Measurements from ENCODE around the gene NUDT1. TPM values are rescaled to one million over a fixed set of nuclear protein-coding genes. Genes with fewer than 3 reads are reported as not detected.

The NUDT1 gene
- total RNA-seq, 1 donor from 2014 or later = 74.9 TPM

DNA sequence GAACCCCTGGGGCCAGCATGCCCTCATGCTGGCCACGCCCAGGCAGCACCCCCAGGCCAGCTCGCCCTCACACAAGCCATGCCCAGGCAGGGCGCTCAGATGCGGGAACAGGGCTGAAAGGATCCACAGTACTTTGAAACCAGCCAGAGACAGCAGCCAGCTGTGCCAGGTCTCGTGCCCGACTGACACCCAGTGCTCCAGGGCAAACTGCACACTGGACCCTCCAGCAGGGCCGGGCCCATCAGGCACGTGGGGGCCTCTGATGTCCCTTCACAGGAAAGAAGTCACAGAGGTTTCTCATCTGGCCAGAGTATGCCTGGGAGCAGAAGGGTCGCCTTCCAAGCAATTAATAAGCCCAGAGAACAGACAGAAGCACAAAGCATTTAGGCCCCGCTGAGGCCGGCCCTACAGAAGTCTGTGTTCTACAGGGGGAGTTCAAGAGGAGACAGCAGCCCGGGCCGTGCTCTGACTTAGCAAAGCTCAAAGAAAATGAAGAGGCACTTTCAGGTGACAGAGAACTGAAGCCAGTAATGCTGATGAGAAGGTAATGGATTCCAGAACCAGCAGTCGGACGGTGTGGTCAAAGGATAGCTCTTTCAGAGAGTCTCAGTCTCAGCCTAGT, 30.7 kb upstream of the NUDT1 start:
- intact Hi-C loops (cut with micrococcal nuclease) = no loop called here
- Mint-ChIP-seq H3K27ac (no peak overlapping the region), H3K27me3 (ENCODE audit: insufficient read depth) (no peaks in the 10 kb centered on the region)

DNA sequence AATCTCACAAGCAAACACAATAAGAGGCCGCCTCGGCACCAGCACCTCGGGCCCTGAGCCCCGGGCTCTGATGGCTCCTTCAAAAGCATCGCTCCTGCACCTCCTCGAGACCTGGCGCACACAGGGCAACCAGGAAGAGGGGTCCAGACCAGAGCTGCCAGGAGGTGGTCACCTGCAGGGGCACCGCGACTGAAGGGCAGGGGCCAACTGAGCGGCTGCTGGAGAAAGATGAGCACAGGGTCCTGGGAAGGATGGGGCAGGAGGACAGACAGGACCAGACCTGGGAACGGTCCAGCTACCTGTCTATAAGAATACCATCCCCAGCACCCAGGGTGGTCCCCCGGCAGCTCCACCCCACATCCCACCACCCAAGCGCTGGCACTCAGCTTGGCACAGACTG, 30.1 kb upstream of the NUDT1 start:
- Mint-ChIP-seq H3K27ac (no peak overlapping the region), H3K27me3 (ENCODE audit: insufficient read depth) (no peaks in the 10 kb centered on the region), H3K4me1 (ENCODE audit: low read depth) (no peaks in the 10 kb centered on the region), H3K9me3 (no peaks in the 10 kb centered on the region), H3K4me3 (no peak overlapping the region), H3K36me3 (ENCODE audit: low read depth) (peaks cover 26% of the 10 kb centered on the region)
- intact Hi-C loops (cut with micrococcal nuclease) = no loop called here
- DNase-seq (ENCODE audit: low spot score) = no peak

More for the DNA sequence above, 30.7 kb upstream of the NUDT1 start:
- no peak for DNase-seq (ENCODE audit: low spot score)
- no peaks in the 10 kb centered on the region for H3K9me3 Mint-ChIP-seq
- no peak overlapping the region for H3K4me3 Mint-ChIP-seq
- peaks cover 25% of the 10 kb centered on the region for H3K36me3 Mint-ChIP-seq (ENCODE audit: low read depth)
- H3K4me1 Mint-ChIP-seq (ENCODE audit: low read depth) = no peaks in the 10 kb centered on the region

DNA sequence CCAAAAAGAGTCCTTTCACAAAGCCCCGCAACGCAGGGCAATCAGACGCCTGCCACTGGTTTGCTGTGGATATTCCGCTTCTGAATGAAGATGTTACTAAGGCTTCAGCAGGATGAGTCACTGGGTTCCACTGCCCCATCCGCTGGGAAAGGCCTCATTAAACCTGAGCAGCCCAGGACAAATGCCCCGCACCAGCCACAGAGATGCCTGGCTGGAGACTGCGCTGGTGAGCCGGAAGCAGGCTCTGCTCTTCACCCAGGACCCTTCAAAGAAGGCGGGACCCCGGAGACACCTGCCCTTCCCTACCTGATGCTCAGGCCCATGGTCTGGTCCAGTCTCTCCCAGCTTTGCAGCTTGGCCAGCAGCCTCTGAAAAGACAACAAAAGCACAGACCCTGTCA, 29.1 kb upstream of the NUDT1 start:
- no peaks in the 10 kb centered on the region for H3K4me1 Mint-ChIP-seq (ENCODE audit: low read depth)
- no peak overlapping the region for H3K27ac Mint-ChIP-seq
- DNase-seq (ENCODE audit: low spot score) = no peak
- no peaks in the 10 kb centered on the region for H3K27me3 Mint-ChIP-seq (ENCODE audit: insufficient read depth)
- H3K36me3 Mint-ChIP-seq (ENCODE audit: low read depth) = peaks cover 27% of the 10 kb centered on the region
- intact Hi-C loops (cut with micrococcal nuclease) = no loop called here
- no peaks in the 10 kb centered on the region for H3K9me3 Mint-ChIP-seq
- H3K4me3 Mint-ChIP-seq = no peak overlapping the region

DNA sequence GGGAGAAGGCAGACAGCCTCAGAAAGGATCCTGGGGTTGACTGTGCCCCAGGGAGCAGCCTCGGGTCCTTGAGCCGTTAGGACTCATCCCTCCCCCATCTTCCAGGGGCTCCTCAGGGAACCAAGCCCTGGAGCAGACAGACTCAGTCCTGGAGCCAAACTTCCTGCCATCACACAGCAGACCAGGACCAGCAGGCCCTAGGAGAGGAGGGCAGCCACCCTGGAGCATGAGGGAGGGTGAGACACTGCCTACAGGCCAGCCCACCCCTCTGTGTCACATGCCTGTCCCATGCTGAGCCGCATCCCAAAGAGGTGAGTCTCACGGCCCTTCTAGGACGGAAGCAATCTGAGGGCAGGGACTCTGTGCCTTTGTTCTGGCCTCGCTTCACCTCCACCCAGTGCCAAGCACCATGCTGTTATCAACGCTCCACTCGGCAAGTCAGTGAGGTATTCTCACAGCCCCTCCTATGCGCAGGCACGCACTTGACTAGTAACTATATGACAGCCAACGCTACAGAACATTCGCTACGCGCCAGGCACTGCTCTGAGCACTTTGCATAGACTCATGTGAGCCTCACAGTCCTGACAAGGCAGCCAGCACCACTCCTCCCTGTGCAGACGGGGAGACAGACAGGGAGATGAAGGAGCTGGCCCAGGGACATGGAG, 28.3 kb upstream of the NUDT1 start:
- H3K4me3 Mint-ChIP-seq = no peak overlapping the region
- H3K9me3 Mint-ChIP-seq = no peaks in the 10 kb centered on the region
- no peaks in the 10 kb centered on the region for H3K27me3 Mint-ChIP-seq (ENCODE audit: insufficient read depth)
- peaks cover 28% of the 10 kb centered on the region for H3K36me3 Mint-ChIP-seq (ENCODE audit: low read depth)
- DNase-seq (ENCODE audit: low spot score) = no peak
- H3K27ac Mint-ChIP-seq = no peak overlapping the region
- intact Hi-C loops (cut with micrococcal nuclease) = no loop called here
- H3K4me1 Mint-ChIP-seq (ENCODE audit: low read depth) = no peaks in the 10 kb centered on the region

DNA sequence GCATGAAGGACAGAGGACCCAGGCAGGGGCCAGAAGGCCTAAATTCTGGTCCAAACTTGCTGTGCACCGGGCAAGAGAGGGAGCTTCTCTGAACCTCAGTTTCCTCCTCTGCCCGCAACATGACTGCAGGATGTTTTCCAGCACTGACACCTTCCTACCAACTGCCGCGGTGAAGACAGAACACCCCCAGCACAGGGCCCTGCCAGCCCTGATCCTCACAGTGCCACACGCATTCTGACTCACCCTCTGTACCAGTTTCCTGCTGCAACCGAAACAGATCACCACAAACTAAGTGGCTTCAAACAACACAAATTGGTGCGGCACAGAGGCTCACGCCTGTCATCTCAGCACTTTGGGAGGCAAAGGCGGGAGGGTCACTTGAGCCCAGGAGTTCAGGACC, 27.4 kb upstream of the NUDT1 start:
- DNase-seq (ENCODE audit: low spot score) = no peak
- H3K27ac Mint-ChIP-seq = no peak overlapping the region
- H3K4me1 Mint-ChIP-seq (ENCODE audit: low read depth) = no peaks in the 10 kb centered on the region
- peaks cover 27% of the 10 kb centered on the region for H3K36me3 Mint-ChIP-seq (ENCODE audit: low read depth)
- no peak overlapping the region for H3K4me3 Mint-ChIP-seq
- H3K27me3 Mint-ChIP-seq (ENCODE audit: insufficient read depth) = no peaks in the 10 kb centered on the region
- no peaks in the 10 kb centered on the region for H3K9me3 Mint-ChIP-seq
- intact Hi-C loops (cut with micrococcal nuclease) = no loop called here

DNA sequence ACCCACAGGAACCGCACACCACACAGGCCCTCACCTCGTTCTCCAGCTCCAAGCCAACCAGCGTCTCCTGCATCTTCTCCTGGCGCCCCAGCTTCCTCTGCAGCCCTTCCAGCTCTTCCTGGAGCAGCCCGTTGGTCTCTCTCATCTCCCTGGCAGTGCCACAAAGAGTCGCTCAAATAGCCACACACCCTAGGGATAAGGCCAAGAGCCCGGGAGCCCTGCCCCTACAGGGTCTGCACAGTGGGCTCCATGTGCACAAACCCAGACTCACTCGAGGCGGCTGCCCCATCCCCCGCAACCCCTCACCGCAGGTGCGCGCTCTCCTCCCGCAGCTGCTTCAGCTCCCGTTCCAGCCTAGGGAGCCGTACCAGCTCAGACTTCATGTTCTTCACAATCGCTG, 26.2 kb upstream of the NUDT1 start:
- no peak for DNase-seq (ENCODE audit: low spot score)
- no peak overlapping the region for H3K4me3 Mint-ChIP-seq
- H3K27me3 Mint-ChIP-seq (ENCODE audit: insufficient read depth) = no peaks in the 10 kb centered on the region
- H3K36me3 Mint-ChIP-seq (ENCODE audit: low read depth) = peaks cover 27% of the 10 kb centered on the region
- intact Hi-C loops (cut with micrococcal nuclease) = no loop called here
- no peak overlapping the region for H3K27ac Mint-ChIP-seq
- H3K9me3 Mint-ChIP-seq = no peaks in the 10 kb centered on the region
- no peaks in the 10 kb centered on the region for H3K4me1 Mint-ChIP-seq (ENCODE audit: low read depth)

DNA sequence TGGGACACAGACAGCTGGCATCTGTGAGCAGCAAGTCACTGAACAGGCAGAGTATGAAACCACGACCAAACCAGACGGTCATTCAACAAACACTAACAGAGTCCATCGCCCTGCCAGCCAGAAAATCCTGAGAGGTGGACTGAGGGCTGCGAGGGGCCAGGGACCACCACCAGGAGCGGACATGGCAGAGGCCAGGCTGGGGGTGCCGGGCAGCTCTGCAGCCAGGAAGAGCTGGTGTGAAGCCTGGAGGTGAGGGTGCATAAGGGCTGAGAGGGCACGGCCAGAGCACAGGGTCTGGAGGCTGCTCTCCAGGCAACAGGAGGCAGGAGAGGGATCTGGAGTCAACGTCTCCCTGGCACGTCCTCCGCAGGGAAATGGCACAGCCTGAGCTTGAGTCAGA, 24.8 kb upstream of the NUDT1 start:
- peaks cover 30% of the 10 kb centered on the region for H3K36me3 Mint-ChIP-seq (ENCODE audit: low read depth)
- no peaks in the 10 kb centered on the region for H3K27me3 Mint-ChIP-seq (ENCODE audit: insufficient read depth)

DNA sequence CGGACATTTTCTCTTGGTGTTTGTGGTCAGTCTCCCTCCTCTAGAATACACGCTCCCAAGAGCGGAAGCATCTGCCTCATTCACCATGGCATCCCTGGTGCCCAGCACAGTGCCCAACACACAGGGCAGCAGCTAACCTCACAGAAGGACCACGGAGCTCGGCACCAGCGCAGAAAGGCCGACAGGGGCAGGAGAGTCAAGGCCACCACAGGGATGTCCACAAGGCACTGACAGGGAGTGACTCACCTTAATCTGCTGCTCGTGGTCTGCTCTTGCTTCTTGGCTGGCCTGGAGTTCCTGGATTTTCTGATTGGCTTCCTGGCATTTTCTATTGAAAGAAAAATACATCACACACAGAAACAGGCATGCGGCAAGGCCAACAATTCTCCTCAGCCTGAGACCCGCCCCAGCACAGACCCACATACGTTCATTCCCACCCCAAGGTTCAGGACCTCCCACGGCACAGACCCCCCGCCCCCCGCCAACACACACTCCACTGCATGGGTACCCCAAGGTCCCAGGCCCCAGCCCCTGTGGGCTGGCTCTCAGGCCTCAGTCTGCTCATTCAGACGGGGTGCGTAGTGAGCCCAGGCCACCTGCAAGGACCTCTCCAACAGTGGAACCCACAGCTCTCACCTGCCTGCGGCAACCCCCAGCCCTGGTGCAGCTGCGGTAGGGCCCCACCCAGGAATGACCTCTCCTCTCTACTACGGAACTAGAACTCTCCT, 24.1 kb upstream of the NUDT1 start:
- Mint-ChIP-seq H3K9me3 (no peaks in the 10 kb centered on the region), H3K27me3 (ENCODE audit: insufficient read depth) (no peaks in the 10 kb centered on the region), H3K36me3 (ENCODE audit: low read depth) (peaks cover 24% of the 10 kb centered on the region), H3K4me1 (ENCODE audit: low read depth) (no peaks in the 10 kb centered on the region), H3K27ac (no peak overlapping the region), H3K4me3 (no peak overlapping the region)
- no peak for DNase-seq (ENCODE audit: low spot score)
- intact Hi-C loops (cut with micrococcal nuclease) = no loop called here

More for the DNA sequence above, 24.8 kb upstream of the NUDT1 start:
- intact Hi-C loops (cut with micrococcal nuclease) = no loop called here
- H3K27ac Mint-ChIP-seq = no peak overlapping the region
- no peak overlapping the region for H3K4me3 Mint-ChIP-seq
- no peaks in the 10 kb centered on the region for H3K4me1 Mint-ChIP-seq (ENCODE audit: low read depth)
- DNase-seq (ENCODE audit: low spot score) = no peak
- H3K9me3 Mint-ChIP-seq = no peaks in the 10 kb centered on the region

DNA sequence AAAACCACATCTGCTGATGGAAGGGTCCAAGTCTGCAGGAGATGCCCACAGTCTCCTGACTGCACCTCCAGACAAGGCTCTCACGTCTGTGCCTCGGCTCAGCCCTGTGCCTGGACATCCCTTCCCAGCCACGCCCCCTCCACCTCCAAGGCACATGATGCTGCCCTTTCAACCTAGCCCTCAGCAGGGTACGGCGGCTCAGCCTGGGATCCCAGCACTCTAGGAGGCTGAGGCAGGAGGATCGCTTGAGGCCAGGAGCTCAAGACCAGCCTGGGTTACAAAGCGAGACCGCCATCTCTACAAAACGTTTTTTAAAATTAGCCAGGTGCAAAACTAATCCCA, 23.6 kb upstream of the NUDT1 start:
- peaks cover 24% of the 10 kb centered on the region for H3K36me3 Mint-ChIP-seq (ENCODE audit: low read depth)

DNA sequence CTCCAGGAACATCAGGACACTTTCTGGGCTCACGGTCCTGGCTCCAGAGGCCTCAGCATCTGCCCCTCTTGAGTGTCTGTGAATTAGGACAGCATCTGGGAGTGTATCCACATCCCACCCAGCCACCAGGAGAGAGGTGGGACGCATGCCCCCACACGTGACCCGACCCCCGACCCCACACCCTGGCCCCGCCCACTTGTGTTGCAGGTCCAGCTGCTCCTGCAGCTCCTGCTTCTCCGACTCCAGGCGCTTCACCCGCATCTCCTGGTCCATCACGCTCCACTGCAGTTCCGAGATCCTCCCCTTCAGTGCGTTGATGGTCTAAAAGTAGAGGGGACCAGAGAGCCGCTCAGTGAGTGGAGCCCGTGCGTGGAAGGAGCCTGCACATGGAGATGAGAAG, 22.9 kb upstream of the NUDT1 start:
- intact Hi-C loops (cut with micrococcal nuclease) = no loop called here
- DNase-seq (ENCODE audit: low spot score) = no peak
- Mint-ChIP-seq H3K4me1 (ENCODE audit: low read depth) (no peaks in the 10 kb centered on the region), H3K36me3 (ENCODE audit: low read depth) (peaks cover 23% of the 10 kb centered on the region), H3K9me3 (no peaks in the 10 kb centered on the region), H3K27ac (no peak overlapping the region), H3K27me3 (ENCODE audit: insufficient read depth) (no peaks in the 10 kb centered on the region), H3K4me3 (no peak overlapping the region)

More for the DNA sequence above, 23.6 kb upstream of the NUDT1 start:
- DNase-seq (ENCODE audit: low spot score) = no peak
- Mint-ChIP-seq H3K27me3 (ENCODE audit: insufficient read depth) (no peaks in the 10 kb centered on the region), H3K4me1 (ENCODE audit: low read depth) (no peaks in the 10 kb centered on the region), H3K4me3 (no peak overlapping the region), H3K27ac (no peak overlapping the region), H3K9me3 (no peaks in the 10 kb centered on the region)
- intact Hi-C loops (cut with micrococcal nuclease) = no loop called here

DNA sequence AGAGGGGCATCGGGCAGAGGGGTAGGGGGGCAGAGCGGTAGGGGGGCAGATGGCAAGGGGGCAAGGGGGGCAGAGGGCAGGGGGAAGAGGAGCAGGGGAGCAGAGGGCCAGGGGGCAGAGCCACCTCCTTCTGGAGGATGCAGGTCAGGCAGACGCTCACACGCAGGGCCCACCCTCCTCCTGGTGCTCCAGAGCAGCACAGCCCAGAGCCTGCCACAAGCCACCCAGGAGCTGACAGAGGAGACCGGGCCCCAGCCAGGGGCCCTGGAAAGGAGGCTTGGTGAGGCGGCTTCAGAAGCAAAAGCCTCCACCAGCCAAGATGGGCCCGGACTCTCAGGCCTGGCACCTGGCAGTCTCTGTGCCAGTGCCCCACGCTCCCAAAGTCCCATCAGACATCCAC, 22.4 kb upstream of the NUDT1 start:
- H3K9me3 Mint-ChIP-seq = no peaks in the 10 kb centered on the region
- H3K27me3 Mint-ChIP-seq (ENCODE audit: insufficient read depth) = no peaks in the 10 kb centered on the region
- H3K4me1 Mint-ChIP-seq (ENCODE audit: low read depth) = no peaks in the 10 kb centered on the region
- H3K36me3 Mint-ChIP-seq (ENCODE audit: low read depth) = peaks cover 25% of the 10 kb centered on the region
- intact Hi-C loops (cut with micrococcal nuclease) = no loop called here
- H3K27ac Mint-ChIP-seq = no peak overlapping the region
- no peak for DNase-seq (ENCODE audit: low spot score)
- H3K4me3 Mint-ChIP-seq = no peak overlapping the region

DNA sequence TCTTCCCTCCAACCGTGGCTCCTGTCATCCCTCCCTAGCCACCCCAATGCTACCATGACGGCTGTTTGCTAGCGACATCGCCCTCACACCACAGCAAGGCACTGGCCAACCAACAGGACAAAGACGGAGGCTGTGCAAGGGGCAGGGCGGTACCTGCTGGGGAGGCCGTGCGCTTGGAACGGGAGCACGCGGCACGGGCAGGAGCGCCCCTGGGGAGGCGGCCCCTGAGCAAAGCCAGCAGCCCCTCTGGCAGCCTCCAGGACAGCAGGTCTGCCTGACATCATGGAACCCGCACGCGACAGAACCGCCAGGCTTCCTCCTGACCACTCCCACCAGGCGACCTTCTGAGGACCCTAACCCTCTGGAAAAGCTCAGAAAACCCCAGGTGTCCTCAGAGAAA, 22.0 kb upstream of the NUDT1 start:
- DNase-seq (ENCODE audit: low spot score) = no peak
- intact Hi-C loops (cut with micrococcal nuclease) = no loop called here
- H3K27me3 Mint-ChIP-seq (ENCODE audit: insufficient read depth) = no peaks in the 10 kb centered on the region
- no peaks in the 10 kb centered on the region for H3K4me1 Mint-ChIP-seq (ENCODE audit: low read depth)
- H3K36me3 Mint-ChIP-seq (ENCODE audit: low read depth) = peaks cover 23% of the 10 kb centered on the region
- H3K9me3 Mint-ChIP-seq = no peaks in the 10 kb centered on the region
- no peak overlapping the region for H3K4me3 Mint-ChIP-seq
- no peak overlapping the region for H3K27ac Mint-ChIP-seq

DNA sequence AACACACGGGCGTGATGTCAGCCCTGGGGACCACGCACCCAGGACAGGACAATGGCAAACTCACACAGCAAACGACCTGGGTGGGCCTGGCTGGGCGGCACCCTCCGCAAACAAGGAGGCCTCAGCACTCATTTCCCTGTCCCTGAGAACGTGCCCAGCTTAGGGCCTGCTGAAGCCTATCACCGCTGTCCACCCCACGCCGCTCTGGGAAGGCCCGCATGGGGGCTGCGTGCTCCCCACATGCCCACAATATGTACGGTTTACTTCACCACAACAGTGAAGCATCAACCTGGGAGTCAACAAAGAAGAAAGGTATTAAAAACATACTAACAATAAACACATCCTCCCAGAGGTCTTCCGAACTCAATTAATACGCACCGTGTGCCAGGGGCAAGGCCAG, 21.5 kb upstream of the NUDT1 start:
- Mint-ChIP-seq H3K36me3 (ENCODE audit: low read depth) (peaks cover 25% of the 10 kb centered on the region), H3K27me3 (ENCODE audit: insufficient read depth) (no peaks in the 10 kb centered on the region), H3K4me1 (ENCODE audit: low read depth) (no peaks in the 10 kb centered on the region), H3K4me3 (no peak overlapping the region), H3K27ac (no peak overlapping the region), H3K9me3 (no peaks in the 10 kb centered on the region)
- no peak for DNase-seq (ENCODE audit: low spot score)
- intact Hi-C loops (cut with micrococcal nuclease) = no loop called here

All from activated T-helper 1 cell treated with anti-CD3 and anti-CD28 coated beads, Interleukin-12 subunit alpha, Interleukin-12 subunit beta, Interleukin-2, Interleukin-4 antibody, amounts not matched to agents 30 ng/mL and 10 ng/mL and 1 ng/mL, durations not matched to agents 14 hours and 24 hours and 36 hours (primary cell).